T-helper 2 cell treated with Interferon-gamma antibody and Interleukin-4, amounts not matched to agents 5 μg/mL and 100 μg/mL, for 36 hours (primary cell): ENCODE measurements around the gene SP1.
"Not testable (repeated sequence)": the region's sequence is repeated elsewhere in the genome, so short reads cannot be mapped to it uniquely, and the experiment has no call there.

Source experiments
- DNase-seq: peaks from one replicate; pipeline ENCODE4 v3.0.0; 2021; ENCODE audit warnings: low spot score
- H3K27ac Mint-ChIP-seq: one replicate; pipeline ENCODE4 v1.8.0; 2021; ENCODE audit warnings: mild to moderate bottlenecking, mixed read lengths
- H3K27me3 Mint-ChIP-seq: one replicate; pipeline ENCODE4 v1.8.0; 2021; ENCODE audit warnings: low read depth, mixed read lengths
- H3K36me3 Mint-ChIP-seq: one replicate; pipeline ENCODE4 v1.8.0; 2021; ENCODE audit warnings: low read depth, mixed read lengths
- H3K4me1 Mint-ChIP-seq: one replicate; pipeline ENCODE4 v1.8.0; 2021; ENCODE audit warnings: low read depth, mixed read lengths
- H3K4me3 Mint-ChIP-seq: one replicate; pipeline ENCODE4 v1.8.0; 2022; ENCODE audit warnings: mild to moderate bottlenecking, moderate library complexity, mixed read lengths
- H3K9me3 Mint-ChIP-seq: one replicate; pipeline ENCODE4 v1.8.0; 2021; ENCODE audit warnings: mixed read lengths

SP1 gene

DNA sequence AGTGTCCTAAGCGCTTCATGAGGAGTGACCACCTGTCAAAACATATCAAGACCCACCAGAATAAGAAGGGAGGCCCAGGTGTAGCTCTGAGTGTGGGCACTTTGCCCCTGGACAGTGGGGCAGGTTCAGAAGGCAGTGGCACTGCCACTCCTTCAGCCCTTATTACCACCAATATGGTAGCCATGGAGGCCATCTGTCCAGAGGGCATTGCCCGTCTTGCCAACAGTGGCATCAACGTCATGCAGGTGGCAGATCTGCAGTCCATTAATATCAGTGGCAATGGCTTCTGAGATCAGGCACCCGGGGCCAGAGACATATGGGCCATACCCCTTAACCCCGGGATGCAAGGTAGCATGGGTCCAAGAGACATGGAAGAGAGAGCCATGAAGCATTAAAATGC lies 31.0 kb downstream of the SP1 start:
- Mint-ChIP-seq H3K27ac (no peak overlapping the region), H3K36me3 (peaks cover 36% of the 10 kb centered on the region), H3K9me3 (no peaks in the 10 kb centered on the region), H3K27me3 (no peaks in the 10 kb centered on the region), H3K4me1 (peaks cover 18% of the 10 kb centered on the region), H3K4me3 (no peak overlapping the region)
- no peak for DNase-seq

DNA sequence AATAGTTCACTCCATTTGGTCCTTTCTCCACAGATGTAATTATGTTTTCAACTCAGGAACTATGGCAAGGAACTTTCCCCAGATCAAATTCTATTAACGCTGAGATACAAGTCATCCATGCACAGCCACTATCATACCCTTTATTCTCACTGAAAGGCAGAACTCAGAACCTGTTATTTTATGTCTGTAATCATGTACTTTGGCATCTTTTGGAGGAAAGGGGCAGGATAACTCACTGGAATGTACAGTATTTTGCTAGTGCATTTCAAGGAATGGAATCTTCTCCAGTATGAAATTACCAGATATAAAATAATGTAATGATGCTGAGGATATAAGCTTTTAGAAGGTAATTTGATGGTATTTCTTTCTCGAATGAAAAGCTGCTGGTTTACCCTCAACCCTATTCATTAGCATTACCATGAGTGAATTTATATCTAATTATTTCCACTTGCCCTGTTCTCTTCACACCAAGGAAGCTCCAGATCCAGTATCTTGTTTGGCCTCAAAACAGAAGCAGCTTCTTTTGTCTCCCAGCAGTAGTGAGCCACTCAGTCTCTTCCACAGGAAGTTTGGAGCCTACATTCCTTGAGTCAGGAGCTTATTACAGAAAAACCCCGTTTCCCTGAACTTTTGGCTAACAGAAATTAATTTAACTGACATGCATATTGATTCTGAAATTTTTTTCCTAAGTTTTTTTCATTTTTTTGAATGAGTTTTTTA lies 33.7 kb downstream of the SP1 start:
- peaks cover 21% of the 10 kb centered on the region for H3K4me1 Mint-ChIP-seq
- no peak for DNase-seq
- H3K27ac Mint-ChIP-seq, result no peak overlapping the region
- no peak overlapping the region for H3K4me3 Mint-ChIP-seq
- no peaks in the 10 kb centered on the region for H3K9me3 Mint-ChIP-seq
- peaks cover 29% of the 10 kb centered on the region for H3K36me3 Mint-ChIP-seq
- H3K27me3 Mint-ChIP-seq, result no peaks in the 10 kb centered on the region

DNA sequence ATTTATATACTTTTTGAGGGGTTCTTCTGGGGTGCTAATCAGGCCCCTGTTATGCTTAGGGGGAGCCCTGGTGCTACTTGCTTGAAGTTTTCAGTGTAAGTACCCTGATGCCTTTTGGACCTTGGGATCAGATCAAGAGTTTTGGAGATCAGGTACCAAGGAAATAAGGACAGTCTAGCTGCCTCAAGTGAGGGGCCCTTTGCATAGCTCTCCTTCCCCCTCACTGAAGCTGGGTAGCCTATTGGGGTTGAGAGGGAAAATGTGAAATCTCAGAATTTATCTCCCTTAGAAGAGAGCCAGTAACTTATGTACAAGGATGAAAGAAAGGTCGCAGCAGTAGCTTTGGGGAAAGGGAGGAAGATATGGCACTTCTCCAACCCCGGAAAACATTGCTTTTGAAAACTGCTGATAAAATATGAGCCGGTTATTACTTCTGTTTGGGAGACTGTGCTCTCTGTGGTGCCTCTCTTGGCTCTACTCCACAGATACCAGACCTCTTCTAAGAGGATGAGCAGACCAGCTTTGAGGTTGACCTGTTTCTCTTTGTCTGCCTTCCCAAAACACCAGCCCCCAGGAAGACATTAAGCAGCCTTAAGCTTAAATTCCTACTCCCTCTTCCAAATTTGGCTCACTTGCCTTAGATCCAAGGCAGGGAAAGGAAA lies 34.9 kb downstream of the SP1 start:
- H3K4me3 Mint-ChIP-seq, result no peak overlapping the region
- H3K9me3 Mint-ChIP-seq, result no peaks in the 10 kb centered on the region
- H3K27me3 Mint-ChIP-seq, result no peaks in the 10 kb centered on the region
- no peak for DNase-seq
- peaks cover 23% of the 10 kb centered on the region for H3K36me3 Mint-ChIP-seq
- peaks cover 25% of the 10 kb centered on the region for H3K4me1 Mint-ChIP-seq
- H3K27ac Mint-ChIP-seq, result no peak overlapping the region

DNA sequence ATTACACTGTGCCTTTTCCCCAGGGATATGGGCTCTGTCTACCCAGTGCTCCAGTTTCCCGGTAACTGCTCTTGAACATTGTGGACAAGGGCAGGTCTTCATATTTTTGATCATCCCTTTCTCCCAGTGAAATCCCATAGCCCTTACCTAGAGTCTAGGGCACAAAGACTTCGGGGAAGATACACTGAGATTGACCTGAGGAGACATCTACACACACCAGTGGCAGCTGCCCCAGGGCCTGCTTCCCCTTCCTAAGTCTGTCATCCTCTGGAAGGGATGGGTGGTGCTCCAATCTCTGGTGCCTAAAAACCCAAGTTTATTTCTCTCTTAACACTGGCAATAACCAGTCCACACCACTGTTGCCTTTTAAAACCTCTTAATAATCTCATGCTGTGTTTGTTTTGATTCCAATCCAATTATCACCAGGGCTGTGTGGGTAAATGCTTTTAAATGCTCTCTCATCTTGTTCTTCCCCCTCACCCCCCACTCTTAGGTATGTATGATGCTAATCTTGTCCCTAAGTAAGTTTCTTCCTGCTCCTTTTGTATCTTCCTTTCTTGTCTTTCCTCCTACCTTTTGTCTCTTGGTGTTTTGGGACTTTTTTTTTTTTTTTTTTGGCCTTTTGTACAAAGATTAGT lies 35.9 kb downstream of the SP1 start:
- H3K27ac Mint-ChIP-seq, result not testable (repeated sequence)

DNA sequence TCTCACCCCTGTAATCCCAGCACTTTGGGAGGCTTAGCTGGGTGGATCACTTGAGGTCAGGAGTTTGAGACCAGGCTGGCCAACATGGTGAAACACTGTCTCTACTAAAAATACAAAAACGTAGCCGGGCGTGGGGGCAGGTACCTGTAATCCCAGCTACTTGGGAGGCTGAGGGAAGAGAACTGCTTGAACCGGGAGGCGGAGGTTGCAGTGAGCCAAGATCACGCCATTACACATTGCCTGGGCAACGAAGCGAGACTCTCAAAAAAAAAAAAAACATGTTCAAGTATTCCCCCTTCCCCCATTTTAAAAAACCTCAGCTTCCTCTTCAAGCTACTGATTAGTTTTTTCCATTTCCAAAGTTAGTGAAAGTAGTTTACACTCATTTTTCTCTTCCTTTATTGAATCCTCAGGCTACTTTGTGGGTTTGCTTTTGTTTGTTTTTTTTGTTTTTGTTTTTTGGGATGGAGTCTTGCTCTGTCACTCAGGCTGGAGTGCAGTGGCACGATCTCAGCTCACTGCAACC lies 37.4 kb downstream of the SP1 start:
- H3K27me3 Mint-ChIP-seq, H3K36me3 Mint-ChIP-seq, DNase-seq, H3K4me3 Mint-ChIP-seq, H3K9me3 Mint-ChIP-seq: not testable (repeated sequence)
- H3K27ac Mint-ChIP-seq, result peak overlapping the region; percentile 74
- H3K4me1 Mint-ChIP-seq, result peaks cover 23% of the 10 kb centered on the region

More for the DNA sequence above, 35.9 kb downstream of the SP1 start:
- H3K9me3 Mint-ChIP-seq, H3K27me3 Mint-ChIP-seq, DNase-seq, H3K4me3 Mint-ChIP-seq: not testable (repeated sequence)
- peaks cover 25% of the 10 kb centered on the region for H3K4me1 Mint-ChIP-seq
- H3K36me3 Mint-ChIP-seq, result peaks cover 17% of the 10 kb centered on the region

DNA sequence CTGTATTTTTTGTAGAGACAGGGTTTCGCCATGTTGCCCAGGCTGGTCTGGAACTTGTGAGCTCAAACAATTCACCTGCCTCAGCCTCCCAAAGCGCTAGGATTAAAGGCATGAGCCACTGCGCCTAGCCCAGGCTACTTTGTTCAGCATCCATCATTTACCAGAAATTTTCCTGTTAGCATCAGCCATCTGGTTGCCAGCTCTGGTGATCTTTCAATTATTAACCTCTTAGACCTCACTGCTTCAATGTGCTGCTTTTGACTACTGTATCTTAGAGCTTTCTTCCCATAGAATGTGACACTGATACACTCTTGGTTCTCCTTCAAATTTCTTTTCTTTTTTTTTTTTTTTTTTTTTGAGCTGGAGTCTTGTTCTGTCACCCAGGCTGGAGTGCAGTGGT lies 38.2 kb downstream of the SP1 start:
- Mint-ChIP-seq H3K9me3 (no peaks in the 10 kb centered on the region), H3K4me1 (peaks cover 15% of the 10 kb centered on the region)

DNA sequence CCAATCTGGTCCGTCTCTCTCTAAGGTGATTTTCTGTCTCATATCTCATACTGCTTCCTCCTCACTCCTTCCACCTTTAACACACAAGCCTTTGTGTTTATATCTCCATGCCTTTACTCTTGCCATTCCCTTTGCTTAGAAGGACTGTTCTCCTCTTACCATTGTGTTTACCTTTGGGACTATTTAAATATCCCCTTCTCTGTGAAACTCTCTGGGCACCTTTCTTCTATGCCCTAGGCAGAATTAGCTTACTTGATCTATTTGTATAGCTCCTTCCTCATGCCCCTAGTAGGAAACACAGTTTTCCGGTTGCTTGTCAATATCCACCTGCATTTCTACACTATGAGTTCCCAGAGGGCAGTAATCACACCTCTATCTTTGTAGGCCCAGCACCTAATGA lies 39.8 kb downstream of the SP1 start:
- Mint-ChIP-seq H3K9me3 (no peaks in the 10 kb centered on the region), H3K36me3 (no peaks in the 10 kb centered on the region), H3K4me1 (peaks cover 13% of the 10 kb centered on the region), H3K27ac (peak overlapping the region; percentile 7), H3K27me3 (no peaks in the 10 kb centered on the region), H3K4me3 (no peak overlapping the region)
- no peak for DNase-seq

More for the DNA sequence above, 38.2 kb downstream of the SP1 start:
- H3K27me3 Mint-ChIP-seq, result no peaks in the 10 kb centered on the region
- no peak overlapping the region for H3K4me3 Mint-ChIP-seq
- H3K36me3 Mint-ChIP-seq, result peaks cover 2% of the 10 kb centered on the region
- no peak overlapping the region for H3K27ac Mint-ChIP-seq
- no peak for DNase-seq

DNA sequence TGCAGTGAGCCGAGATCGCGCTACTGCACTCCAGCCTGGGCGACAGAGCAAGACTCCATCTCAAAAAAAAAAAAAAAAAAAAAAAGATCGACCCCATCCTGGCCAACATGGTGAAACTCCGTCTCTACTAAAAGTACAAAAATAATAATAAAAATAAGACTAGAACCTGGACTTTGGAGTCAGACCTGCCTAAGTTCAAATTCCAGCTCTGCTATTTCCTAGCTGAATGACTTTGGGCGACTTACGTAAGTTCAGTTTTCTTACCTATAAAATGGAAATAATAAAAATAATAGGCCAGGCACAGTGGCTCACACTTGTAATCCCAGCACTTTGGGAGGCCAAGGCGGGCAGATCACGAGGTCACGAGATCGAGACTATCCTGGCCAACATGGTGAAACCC lies 42.3 kb downstream of the SP1 start:
- not testable (repeated sequence) for H3K27me3 Mint-ChIP-seq, H3K4me3 Mint-ChIP-seq, H3K9me3 Mint-ChIP-seq, DNase-seq, H3K36me3 Mint-ChIP-seq, H3K27ac Mint-ChIP-seq
- peaks cover 13% of the 10 kb centered on the region for H3K4me1 Mint-ChIP-seq

DNA sequence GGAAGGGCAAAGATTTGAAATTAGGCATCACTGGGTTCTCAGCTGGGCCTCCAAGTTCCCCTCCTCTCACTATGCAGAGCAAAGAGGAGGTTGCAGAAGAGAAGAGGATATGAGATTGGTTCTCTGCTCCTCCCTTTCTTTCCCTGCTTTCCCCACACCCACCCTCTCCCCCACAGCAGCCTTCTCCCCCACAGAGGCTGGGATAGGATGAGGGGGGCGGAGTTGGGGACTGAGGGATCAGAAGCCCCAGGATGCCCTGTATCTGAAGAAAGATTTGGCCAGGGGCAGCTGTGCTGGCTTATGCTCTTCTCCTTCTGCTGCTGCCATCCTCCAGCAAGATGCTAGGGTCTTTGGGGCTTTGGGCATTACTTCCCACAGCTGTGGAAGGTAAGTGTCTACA lies 43.6 kb downstream of the SP1 start, which contains the start of gene AMHR2:
Gene AMHR2, plus strand, starts transcription at position 259 of the 400 bp plus-strand sequence. Its CDS starts 80 bp downstream, at position 339.
- no peaks in the 10 kb centered on the region for H3K9me3 Mint-ChIP-seq

DNA sequence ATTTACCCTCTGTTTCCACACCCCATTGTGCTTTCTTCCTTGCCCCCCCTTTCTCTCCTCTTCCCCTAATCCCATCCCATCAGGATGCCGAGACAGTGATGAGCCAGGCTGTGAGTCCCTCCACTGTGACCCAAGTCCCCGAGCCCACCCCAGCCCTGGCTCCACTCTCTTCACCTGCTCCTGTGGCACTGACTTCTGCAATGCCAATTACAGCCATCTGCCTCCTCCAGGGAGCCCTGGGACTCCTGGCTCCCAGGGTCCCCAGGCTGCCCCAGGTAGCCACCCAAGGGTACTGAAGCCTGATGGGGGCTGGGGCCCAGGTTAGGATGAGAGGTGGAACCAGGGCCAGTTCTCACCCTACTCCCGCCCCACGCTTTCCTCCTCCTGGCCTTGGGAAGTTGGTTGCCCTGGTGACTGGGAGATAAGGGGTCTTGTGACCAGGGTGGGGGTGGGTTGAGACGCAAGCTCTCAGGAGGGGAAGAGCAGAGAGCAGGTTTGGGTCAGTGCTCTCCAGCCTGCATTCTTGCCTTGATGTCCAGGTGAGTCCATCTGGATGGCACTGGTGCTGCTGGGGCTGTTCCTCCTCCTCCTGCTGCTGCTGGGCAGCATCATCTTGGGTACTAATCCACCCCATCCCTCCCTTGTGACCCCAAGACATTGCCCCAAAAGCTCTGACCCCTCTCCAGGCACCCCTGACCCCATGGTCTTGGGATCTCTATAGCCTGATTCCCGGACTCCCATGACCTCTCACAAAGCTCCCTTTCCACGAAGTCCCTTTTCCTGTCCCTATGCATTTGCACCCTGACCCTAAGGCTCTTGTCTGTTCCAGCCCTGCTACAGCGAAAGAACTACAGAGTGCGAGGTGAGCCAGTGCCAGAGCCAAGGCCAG lies 44.9 kb downstream of the SP1 start:
- no peaks in the 10 kb centered on the region for H3K27me3 Mint-ChIP-seq
- DNase-seq, result no peak
- no peak overlapping the region for H3K4me3 Mint-ChIP-seq
- H3K36me3 Mint-ChIP-seq, result no peaks in the 10 kb centered on the region
- peaks cover 6% of the 10 kb centered on the region for H3K4me1 Mint-ChIP-seq
- H3K9me3 Mint-ChIP-seq, result no peaks in the 10 kb centered on the region
- H3K27ac Mint-ChIP-seq, result no peak overlapping the region

More for the DNA sequence above, 43.6 kb downstream of the SP1 start, which contains the start of gene AMHR2:
- H3K27ac Mint-ChIP-seq, result no peak within 1 kb of the TSS
- H3K36me3 Mint-ChIP-seq, result no peaks in the 10 kb centered on the region
- no peaks in the 10 kb centered on the region for H3K27me3 Mint-ChIP-seq
- H3K4me3 Mint-ChIP-seq, result no peak within 1 kb of the TSS
- H3K4me1 Mint-ChIP-seq, result peaks cover 10% of the 10 kb centered on the region
- no peak for DNase-seq

DNA sequence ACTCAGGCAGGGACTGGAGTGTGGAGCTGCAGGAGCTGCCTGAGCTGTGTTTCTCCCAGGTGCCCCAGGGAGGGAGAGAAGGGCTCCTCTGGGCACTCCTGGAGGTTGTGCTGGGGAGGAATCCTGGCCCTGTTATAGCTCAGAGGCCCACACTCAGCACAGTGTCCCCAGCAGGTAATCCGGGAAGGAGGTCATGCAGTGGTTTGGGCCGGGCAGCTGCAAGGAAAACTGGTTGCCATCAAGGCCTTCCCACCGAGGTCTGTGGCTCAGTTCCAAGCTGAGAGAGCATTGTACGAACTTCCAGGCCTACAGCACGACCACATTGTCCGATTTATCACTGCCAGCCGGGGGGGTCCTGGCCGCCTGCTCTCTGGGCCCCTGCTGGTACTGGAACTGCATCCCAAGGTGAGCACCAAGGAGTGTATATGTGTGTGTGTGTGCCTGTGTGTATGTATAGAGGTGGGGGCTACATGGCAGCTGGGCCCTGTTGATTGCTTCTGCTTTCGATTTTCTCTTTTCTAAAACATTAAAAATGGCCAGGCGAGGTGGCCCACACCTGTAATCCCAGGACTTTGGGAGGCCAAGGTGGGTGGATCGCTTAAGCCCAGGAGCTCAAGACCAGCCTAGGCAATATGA lies 45.7 kb downstream of the SP1 start:
- DNase-seq, result no peak
- H3K27ac Mint-ChIP-seq, result no peak overlapping the region
- no peaks in the 10 kb centered on the region for H3K27me3 Mint-ChIP-seq
- no peaks in the 10 kb centered on the region for H3K36me3 Mint-ChIP-seq
- peaks cover 6% of the 10 kb centered on the region for H3K4me1 Mint-ChIP-seq
- no peak overlapping the region for H3K4me3 Mint-ChIP-seq
- no peaks in the 10 kb centered on the region for H3K9me3 Mint-ChIP-seq

DNA sequence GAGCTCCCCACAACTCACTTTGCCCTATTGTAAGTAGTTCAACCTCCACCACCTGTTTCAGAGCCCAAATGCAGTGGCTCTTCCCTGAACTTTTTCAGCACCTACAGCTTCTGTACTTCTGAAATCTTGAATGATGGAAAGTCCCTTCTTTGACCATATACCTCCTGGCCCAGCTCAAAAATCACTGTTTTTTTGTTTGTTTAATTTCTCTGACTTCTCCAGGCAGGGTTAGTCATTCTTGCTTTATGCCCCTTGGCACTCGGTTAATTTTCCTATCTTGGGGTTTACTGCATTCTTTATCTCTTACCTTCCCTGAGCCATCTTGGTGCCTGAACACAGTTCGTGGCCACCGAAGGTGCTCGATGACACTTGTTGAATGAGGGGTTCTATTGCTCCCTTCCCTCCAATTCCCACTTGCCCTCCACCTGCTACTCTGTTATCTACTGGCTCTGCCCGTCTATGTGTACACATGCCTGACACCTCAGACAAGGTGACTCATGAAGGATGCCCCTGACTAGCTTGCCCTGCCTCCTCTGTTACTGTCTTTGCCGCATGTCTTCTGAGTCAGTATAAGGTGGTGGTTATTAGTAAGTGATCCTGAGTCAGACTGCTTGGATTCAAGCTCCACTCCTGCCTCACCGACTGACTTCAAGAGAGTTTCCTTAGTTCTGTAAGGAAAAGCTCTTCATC lies 48.1 kb downstream of the SP1 start:
- DNase-seq, result peak; percentile 35
- Mint-ChIP-seq H3K27ac (no peak overlapping the region), H3K9me3 (no peaks in the 10 kb centered on the region), H3K4me3 (no peak overlapping the region), H3K36me3 (no peaks in the 10 kb centered on the region), H3K27me3 (no peaks in the 10 kb centered on the region), H3K4me1 (no peaks in the 10 kb centered on the region)

DNA sequence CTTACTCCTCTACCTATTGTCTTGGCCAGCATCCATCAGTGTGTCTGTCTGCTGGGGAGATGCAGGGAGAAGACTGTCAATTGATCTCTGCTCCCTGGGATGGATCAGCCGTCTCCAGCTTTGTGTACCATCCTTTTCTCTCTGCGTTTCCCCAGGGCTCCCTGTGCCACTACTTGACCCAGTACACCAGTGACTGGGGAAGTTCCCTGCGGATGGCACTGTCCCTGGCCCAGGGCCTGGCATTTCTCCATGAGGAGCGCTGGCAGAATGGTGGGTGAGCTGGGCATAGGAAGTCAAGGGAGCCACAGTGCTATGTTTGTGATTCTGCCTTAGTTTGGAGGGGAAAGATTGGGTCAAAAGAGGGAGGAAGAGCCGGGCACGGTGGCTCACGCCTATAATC lies 48.8 kb downstream of the SP1 start:
- Mint-ChIP-seq H3K4me3 (no peak overlapping the region), H3K4me1 (no peaks in the 10 kb centered on the region), H3K36me3 (no peaks in the 10 kb centered on the region), H3K27me3 (no peaks in the 10 kb centered on the region), H3K9me3 (no peaks in the 10 kb centered on the region), H3K27ac (no peak overlapping the region)
- DNase-seq, result no peak
